T-helper 2 cell treated with Interferon-gamma antibody and Interleukin-4, amounts not matched to agents 5 μg/mL and 100 μg/mL, for 36 hours (primary cell): Measurements from ENCODE around the gene ACOT7.

Source experiments
- DNase-seq: peaks from one replicate; pipeline ENCODE4 v3.0.0; 2021; ENCODE audit warnings: low spot score
- H3K27ac Mint-ChIP-seq: one replicate; pipeline ENCODE4 v1.8.0; 2021; ENCODE audit warnings: mild to moderate bottlenecking, mixed read lengths
- H3K27me3 Mint-ChIP-seq: one replicate; pipeline ENCODE4 v1.8.0; 2021; ENCODE audit warnings: low read depth, mixed read lengths
- H3K36me3 Mint-ChIP-seq: one replicate; pipeline ENCODE4 v1.8.0; 2021; ENCODE audit warnings: low read depth, mixed read lengths
- H3K4me1 Mint-ChIP-seq: one replicate; pipeline ENCODE4 v1.8.0; 2021; ENCODE audit warnings: low read depth, mixed read lengths
- H3K4me3 Mint-ChIP-seq: one replicate; pipeline ENCODE4 v1.8.0; 2022; ENCODE audit warnings: mild to moderate bottlenecking, moderate library complexity, mixed read lengths
- H3K9me3 Mint-ChIP-seq: one replicate; pipeline ENCODE4 v1.8.0; 2021; ENCODE audit warnings: mixed read lengths

ACOT7 gene

DNA sequence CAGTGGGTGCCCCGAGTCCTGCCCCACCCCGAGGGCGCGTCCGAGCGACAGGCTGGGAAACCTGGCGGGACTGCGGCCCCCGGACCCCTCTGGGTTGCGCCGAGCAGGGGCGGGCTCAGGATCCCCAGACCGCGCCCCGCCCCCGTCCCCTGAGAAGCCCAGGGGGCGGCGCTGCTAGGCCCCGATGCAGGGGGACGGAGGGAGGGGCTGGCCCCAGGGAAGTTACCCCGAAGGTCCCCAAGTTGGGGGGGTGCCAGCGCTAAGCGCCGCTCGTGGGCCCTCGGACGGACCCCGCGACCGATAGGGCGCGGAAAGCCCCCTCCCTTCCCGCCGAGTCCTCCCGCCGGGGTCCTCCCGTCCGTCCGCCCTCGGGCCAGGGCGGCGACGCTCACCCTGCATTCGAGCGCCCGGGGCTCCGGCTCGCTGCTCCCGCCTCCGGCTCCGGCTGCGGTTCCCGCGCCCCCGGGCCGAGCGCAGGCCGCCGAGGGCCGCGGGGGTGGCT, 133.1 kb downstream of the ACOT7 start:
- H3K4me1 Mint-ChIP-seq = no peaks in the 10 kb centered on the region
- no peak overlapping the region for H3K4me3 Mint-ChIP-seq
- H3K36me3 Mint-ChIP-seq = no peaks in the 10 kb centered on the region
- H3K9me3 Mint-ChIP-seq = no peaks in the 10 kb centered on the region
- H3K27ac Mint-ChIP-seq = no peak overlapping the region
- H3K27me3 Mint-ChIP-seq = peaks cover 17% of the 10 kb centered on the region
- DNase-seq = no peak

DNA sequence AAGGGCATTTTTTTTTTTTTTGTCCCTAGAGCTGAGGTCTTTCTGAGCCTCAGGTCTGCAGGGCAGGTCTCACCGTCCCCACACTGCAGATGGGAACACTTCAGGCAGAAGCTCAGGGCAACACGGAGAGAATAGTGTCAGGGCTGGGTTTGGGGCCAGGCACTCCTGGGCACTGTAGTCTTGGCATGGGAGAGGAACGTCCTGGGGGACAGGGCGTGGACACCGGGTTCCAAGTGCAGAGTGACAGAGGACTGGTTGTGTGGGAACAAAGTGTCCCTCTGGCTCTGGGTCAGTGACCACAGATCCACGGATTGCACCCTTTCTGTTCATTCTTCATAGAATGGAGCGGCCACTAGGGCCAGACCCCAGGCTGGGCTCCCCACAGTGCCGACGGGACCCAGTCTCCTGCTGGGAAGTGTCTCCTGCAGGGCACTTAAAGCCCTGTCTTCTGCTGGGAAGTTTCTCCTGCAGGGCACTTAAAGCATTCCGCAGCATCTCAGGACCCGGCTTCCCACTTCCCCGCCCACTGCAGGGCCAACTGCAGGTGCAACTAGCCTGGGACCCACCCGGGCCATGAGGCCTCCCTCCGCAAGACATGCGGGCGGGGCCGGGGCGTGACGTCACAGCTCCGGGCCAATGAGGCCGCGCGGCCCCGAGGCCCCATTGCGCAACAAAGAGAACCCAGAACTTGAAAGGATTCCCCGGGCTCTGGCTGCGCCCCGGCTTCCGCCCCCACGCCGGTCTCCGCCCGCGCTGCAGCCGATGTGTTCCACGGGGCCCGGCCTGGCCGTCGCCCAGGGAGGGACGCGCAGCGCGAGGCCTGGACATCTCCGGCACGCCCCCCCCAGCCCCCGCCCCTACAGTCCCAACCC, 133.8 kb downstream of the ACOT7 start:
- H3K27me3 Mint-ChIP-seq = peaks cover 17% of the 10 kb centered on the region

DNA sequence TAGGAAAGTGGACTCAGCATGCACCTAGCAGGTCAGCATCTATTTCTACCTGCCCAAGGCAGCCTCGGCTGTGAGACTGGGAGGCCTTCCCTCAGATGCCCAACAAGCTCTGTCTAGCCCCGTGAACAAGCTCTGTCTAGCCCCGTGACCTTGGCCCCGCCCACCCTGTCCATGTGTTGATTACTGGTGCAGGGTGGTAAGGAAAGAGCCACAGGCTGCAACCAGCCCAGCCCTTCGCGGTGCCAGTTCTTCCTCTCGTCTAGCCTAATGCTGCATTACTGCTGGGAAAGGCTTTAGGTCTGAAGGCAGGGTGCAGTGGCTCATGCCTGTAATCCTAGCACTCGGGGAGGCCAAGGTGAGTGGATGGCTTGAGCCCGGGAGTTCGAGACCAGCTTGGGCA, 134.9 kb downstream of the ACOT7 start:
- Mint-ChIP-seq H3K36me3 (no peaks in the 10 kb centered on the region), H3K27ac (no peak overlapping the region), H3K27me3 (peaks cover 17% of the 10 kb centered on the region), H3K4me1 (no peaks in the 10 kb centered on the region), H3K9me3 (no peaks in the 10 kb centered on the region), H3K4me3 (no peak overlapping the region)
- DNase-seq = no peak

More for the DNA sequence above, 133.8 kb downstream of the ACOT7 start:
- H3K9me3 Mint-ChIP-seq = no peaks in the 10 kb centered on the region
- no peak overlapping the region for H3K27ac Mint-ChIP-seq
- no peaks in the 10 kb centered on the region for H3K4me1 Mint-ChIP-seq
- DNase-seq = peak; percentile 81
- H3K4me3 Mint-ChIP-seq = peak overlapping the region; percentile 34
- no peaks in the 10 kb centered on the region for H3K36me3 Mint-ChIP-seq

DNA sequence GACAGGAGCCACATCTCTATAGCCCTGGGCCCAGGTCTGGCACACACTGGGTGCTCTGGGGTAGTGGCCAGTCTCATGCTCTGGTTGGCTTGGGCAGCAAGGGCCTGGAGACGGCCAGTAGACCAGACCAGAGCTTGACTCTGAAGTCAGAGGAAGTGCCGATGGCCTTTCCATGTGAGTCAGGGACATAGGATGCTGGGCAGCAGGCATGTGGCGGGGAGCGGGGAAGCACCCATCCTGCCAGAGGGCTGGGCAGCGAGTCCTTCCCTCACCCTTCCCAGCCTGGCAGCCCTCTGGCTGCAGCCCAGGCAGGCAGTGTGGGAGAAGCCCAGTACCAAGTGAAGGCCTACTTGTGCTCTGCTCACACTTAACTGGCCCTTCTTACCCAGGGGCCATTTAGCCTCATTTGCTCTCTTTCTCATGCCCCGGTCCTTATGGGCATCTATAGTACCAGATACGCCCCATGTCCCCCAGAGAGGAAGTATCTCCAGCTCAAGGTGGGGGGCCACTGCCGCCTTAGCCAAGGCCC, 136.0 kb downstream of the ACOT7 start:
- no peaks in the 10 kb centered on the region for H3K4me1 Mint-ChIP-seq
- H3K4me3 Mint-ChIP-seq = no peak overlapping the region
- no peak overlapping the region for H3K27ac Mint-ChIP-seq
- no peaks in the 10 kb centered on the region for H3K36me3 Mint-ChIP-seq
- no peaks in the 10 kb centered on the region for H3K9me3 Mint-ChIP-seq
- no peak for DNase-seq
- H3K27me3 Mint-ChIP-seq = peaks cover 17% of the 10 kb centered on the region

DNA sequence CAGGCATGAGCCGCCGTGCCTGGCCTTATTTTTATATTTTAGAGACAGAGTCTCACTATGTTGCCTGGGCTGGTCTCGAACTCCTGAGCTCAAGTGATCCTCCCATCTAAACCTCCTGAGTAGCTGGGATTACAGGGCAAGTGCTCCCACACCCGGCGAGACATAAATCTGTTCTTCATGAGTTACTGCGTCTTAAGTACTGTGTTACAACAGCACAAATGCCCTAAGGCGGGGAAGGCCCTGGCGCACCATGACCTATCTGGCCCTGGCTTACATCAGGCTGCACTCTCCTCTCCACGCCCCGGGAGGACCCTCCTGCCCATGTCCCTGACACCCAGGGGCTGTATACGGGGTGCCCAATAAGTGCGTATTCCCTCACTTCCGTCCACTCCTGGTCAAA, 136.9 kb downstream of the ACOT7 start:
- Mint-ChIP-seq H3K9me3 (no peaks in the 10 kb centered on the region), H3K27ac (no peak overlapping the region), H3K4me1 (no peaks in the 10 kb centered on the region), H3K27me3 (peaks cover 17% of the 10 kb centered on the region), H3K36me3 (no peaks in the 10 kb centered on the region), H3K4me3 (no peak overlapping the region)
- no peak for DNase-seq

DNA sequence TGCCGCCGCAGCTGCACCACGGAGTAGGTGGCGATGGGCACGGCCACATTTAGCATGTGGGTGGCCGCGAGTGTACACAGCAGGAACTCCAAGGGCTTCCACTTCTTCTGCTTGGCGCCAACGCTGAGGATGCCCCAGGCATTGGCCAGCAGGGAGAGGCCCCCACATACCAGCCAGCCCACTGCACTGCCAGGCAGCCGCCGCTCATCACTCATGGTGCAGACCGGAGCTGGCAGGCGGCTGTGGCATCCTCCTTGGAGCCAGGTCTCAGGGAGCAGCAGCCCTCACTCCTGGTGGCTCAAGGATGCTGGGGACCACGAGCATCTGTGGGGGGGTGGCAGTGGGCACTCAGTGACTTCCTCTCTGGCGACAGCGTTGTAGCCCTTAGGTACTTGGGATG, 138.9 kb downstream of the ACOT7 start:
- peaks cover 28% of the 10 kb centered on the region for H3K27me3 Mint-ChIP-seq
- no peaks in the 10 kb centered on the region for H3K9me3 Mint-ChIP-seq
- H3K4me1 Mint-ChIP-seq = no peaks in the 10 kb centered on the region
- DNase-seq = no peak
- H3K4me3 Mint-ChIP-seq = no peak overlapping the region
- no peaks in the 10 kb centered on the region for H3K36me3 Mint-ChIP-seq
- no peak overlapping the region for H3K27ac Mint-ChIP-seq

DNA sequence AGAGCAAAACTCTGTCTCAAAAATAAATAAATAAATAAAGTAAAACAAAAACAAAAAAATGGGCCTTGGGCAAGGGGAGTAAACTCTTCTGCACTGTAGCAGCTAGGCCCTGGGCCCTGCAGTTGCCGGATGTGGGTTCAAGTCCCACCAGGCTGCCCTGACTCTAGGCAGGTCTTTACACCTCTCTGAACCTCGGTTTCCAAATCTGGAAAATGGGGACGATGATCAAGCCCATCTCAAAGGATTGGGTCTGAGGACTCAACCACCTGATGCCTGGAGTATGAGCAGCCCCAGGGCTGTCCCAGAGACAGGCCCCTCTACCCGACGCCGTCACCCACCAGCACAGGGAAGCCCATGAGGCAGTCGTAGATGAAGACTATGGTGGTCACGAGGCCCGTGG, 140.2 kb downstream of the ACOT7 start:
- no peaks in the 10 kb centered on the region for H3K9me3 Mint-ChIP-seq
- DNase-seq = no peak
- H3K27ac Mint-ChIP-seq = no peak overlapping the region
- H3K4me3 Mint-ChIP-seq = no peak overlapping the region
- H3K27me3 Mint-ChIP-seq = peaks cover 24% of the 10 kb centered on the region
- no peaks in the 10 kb centered on the region for H3K36me3 Mint-ChIP-seq
- no peaks in the 10 kb centered on the region for H3K4me1 Mint-ChIP-seq

DNA sequence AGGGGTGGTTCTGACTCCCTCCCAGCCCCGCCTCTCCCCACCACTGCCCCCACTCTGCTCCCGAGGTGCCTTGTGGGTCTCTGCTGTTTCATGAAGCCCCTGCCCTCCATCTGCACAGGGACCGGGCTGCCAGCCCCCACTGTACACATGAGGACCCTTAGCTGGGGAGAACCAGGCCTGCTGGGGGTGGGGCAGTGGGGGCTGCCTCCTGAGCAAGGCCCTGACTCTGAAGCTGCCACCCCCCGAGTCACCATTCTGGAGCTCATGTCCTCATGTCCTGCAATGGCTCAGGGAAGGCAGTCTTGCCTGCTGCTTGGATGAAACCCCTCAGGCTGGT, 141.2 kb downstream of the ACOT7 start:
- H3K27me3 Mint-ChIP-seq = peaks cover 34% of the 10 kb centered on the region
- no peaks in the 10 kb centered on the region for H3K36me3 Mint-ChIP-seq
- no peak overlapping the region for H3K27ac Mint-ChIP-seq
- no peaks in the 10 kb centered on the region for H3K9me3 Mint-ChIP-seq
- no peaks in the 10 kb centered on the region for H3K4me1 Mint-ChIP-seq
- no peak for DNase-seq
- H3K4me3 Mint-ChIP-seq = no peak overlapping the region

DNA sequence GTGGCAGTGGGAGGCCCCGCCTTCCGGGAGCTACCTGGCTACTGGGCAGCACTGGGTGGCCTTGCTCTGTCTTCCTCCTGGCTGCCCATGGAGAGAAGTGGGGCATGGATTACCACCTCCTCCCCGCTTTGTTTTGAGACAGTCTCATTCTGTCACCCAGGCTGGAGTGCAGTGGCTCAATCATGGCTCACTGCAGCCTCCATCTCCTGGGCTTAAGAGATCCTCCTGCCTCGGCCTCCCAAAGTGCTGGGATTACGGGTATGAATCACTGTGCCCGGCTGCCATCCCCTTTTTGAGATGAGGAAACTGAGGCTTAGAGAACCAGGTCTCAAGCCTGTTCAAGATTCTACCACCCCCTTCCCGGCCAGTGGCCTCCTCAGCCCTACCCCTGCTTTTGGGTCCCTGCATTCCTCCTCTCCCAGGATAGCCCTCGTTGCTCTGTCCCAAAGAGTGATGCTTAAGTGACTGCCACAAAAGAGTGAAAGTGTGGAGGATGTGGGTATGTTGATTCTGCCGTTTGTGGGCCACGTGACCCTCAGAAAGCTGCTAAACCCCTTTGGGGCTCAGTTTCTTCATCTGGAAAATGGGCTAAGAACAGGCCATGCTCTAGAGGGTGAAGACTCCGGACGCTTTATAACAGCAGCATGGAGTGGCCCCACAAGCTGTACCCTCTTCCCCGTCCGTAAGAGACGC, 141.7 kb downstream of the ACOT7 start:
- DNase-seq = no peak
- H3K27ac Mint-ChIP-seq = no peak overlapping the region
- H3K9me3 Mint-ChIP-seq = no peaks in the 10 kb centered on the region
- H3K27me3 Mint-ChIP-seq = peaks cover 39% of the 10 kb centered on the region
- no peak overlapping the region for H3K4me3 Mint-ChIP-seq
- no peaks in the 10 kb centered on the region for H3K4me1 Mint-ChIP-seq
- H3K36me3 Mint-ChIP-seq = no peaks in the 10 kb centered on the region

DNA sequence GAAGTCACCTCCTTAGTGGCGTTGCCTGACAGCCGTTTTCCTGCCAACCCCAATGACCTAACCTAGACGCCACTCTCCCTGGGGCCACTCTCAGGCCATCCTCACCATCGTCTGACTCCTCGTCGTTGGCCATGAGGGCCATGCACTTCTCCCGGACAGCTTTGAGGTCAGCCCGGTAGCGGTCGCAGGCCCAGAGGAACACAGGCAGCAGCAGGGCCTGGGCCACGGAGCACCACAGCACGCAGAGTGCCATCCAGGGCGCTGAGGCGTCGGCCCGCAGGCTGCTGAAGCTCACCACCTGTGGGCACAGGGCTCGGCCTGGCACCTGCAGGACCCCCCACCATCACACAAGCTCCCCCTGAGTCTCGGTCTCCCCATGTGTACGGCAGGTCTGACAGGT, 142.3 kb downstream of the ACOT7 start:
- H3K27ac Mint-ChIP-seq = no peak overlapping the region
- peaks cover 45% of the 10 kb centered on the region for H3K27me3 Mint-ChIP-seq
- no peaks in the 10 kb centered on the region for H3K36me3 Mint-ChIP-seq
- H3K4me1 Mint-ChIP-seq = peaks cover 2% of the 10 kb centered on the region
- H3K9me3 Mint-ChIP-seq = no peaks in the 10 kb centered on the region
- no peak for DNase-seq
- no peak overlapping the region for H3K4me3 Mint-ChIP-seq

DNA sequence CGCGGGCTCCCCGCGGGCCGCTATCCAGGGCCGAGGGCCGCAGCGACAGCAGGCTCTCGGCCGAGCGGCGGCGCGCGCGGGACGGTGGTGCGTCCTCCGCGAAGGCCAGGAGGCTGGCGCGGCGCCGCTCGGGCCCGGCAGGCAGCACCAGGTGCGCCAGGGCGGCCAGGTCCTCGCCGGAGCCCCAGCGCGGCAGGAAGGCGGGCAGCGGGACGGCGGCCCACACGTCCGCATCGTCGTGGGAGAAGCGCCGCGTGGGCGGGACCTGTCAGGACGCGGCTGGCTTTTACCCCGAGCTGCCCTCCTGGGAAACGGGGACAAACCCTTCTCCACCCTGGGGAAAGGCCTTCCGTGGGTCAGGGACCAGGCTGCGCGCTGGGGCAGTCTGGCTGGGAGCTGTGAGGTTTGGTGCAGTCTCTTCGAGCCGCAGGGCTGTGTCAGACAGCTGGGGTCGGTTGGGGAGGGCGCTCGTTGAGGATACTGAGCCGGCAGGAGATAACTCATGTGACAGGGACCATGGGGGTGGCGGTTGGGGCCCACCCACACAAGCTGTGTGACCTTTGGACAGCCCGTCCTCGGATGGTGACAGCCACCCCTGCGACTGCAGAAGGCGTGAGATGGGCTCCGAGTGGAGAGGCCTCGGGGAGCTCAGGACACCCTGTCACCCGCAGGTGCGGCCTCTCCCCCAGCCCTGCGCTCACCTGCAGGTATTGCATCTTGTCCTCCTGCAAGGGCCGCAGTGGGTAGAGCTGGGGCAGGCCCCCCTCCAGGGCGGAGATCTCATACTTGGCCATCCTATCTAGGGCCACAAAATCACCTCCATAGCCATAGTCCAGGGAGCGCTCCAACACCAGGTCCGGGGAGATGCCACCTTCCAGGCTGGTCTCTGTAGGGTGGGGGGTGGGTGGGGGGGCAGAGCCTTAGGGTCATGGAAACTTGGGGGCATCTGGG, 143.6 kb downstream of the ACOT7 start:
- Mint-ChIP-seq H3K27me3 (peaks cover 48% of the 10 kb centered on the region), H3K9me3 (no peaks in the 10 kb centered on the region), H3K27ac (no peak overlapping the region), H3K4me1 (peaks cover 2% of the 10 kb centered on the region), H3K4me3 (no peak overlapping the region), H3K36me3 (no peaks in the 10 kb centered on the region)
- DNase-seq = no peak

DNA sequence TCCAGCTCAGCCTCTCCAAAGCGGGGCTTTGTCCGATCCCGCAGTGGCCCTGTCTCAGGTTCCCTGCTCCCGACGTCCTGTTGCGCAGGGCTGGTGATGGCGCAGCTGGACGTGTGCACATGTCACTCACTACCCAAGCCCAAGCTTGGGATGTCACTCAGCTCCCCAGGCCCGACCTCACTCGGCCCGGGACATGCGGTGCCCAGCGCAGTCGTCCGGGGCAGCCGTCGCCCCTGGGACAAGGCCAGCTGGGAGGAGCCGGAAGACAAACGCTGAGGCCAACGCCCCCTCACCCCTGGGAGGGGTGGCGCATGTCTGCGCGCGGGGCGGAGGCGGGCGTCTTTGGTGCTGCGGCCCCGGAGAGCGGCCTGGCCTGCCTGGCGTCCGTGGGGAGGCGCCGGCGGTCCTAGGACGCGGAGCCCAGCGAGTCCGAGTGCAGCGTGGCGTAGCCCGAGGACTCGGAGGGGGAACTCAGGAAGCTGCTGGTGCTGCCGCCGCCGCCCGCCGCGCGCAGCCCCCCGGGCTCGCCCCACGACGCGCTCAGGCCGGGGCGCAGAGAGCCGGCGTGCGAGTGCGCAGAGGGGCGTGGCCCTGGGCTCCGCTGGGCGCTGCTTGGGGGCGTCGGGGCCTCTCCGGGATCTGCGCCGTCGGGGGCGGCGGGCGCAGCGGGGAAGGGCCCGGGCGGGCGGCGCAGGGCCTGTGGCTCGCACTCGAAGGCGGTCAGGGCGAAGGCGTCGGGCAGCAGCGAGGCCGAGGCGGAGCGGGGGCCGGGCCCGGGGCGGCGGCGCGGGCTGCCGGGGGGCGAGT, 144.4 kb downstream of the ACOT7 start:
- Mint-ChIP-seq H3K36me3 (no peaks in the 10 kb centered on the region), H3K9me3 (no peaks in the 10 kb centered on the region), H3K4me3 (no peak overlapping the region), H3K27ac (no peak overlapping the region), H3K27me3 (peaks cover 54% of the 10 kb centered on the region), H3K4me1 (peaks cover 2% of the 10 kb centered on the region)
- DNase-seq = no peak

DNA sequence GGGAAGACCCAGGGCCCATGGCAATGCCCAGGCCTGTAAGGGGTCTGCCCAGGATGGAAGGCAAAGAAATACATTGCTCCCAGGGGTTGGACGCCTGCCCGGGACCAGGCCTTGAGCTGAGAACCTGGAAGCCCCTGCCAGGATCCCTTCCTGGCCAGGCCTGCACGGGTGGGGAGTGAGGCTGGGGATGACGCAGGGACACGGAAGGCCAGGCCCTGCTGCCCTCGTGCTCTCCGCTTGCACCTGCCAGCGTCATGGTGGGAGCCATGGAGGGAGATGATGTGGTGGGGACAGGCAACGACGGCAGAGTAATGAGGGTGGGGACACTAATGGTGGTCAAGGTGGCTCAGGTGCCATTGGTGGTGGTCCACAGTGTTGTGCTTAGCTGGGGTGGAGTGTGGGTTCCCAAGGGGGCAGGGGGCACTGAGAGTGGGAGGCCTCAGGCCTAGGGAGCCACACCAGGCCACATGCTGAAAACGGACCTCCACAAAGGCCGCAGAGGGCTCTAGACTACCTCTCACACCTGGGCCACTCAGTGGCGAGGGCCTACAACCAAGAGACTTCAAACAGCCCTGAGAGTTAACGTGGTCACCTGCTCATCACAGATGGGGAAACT, 145.3 kb downstream of the ACOT7 start:
- H3K4me1 Mint-ChIP-seq = peaks cover 2% of the 10 kb centered on the region
- H3K27ac Mint-ChIP-seq = no peak overlapping the region
- H3K4me3 Mint-ChIP-seq = no peak overlapping the region
- H3K9me3 Mint-ChIP-seq = no peaks in the 10 kb centered on the region
- H3K27me3 Mint-ChIP-seq = peaks cover 63% of the 10 kb centered on the region
- no peaks in the 10 kb centered on the region for H3K36me3 Mint-ChIP-seq
- no peak for DNase-seq
